ENCODE results near the gene PTHLH.
A peak's percentile ranks its signal among the peaks of the same experiment; 100 is the strongest.

The PTHLH gene

DNA sequence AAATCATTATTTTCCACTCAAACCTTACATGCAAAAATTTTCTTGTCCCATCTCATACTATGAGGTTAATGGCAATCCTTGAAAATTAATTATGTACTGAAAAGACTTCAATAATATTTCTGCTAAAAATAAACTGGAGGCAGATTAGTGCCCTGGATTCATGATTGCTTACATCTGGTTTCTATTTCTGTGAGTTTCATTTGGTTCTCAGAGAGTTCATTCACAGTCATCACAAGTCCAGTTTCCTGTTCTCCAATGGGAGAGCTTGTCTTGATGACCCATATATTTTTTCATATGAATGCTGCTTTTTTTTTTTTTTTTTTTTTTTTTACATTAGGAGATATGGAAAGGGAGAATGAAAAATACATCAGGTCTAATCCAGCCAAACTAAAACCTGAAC is 6.6 kb upstream of the PTHLH start:
- Histone ChIP-seq H3K4me1 (ENCODE audit: control insufficient read depth, insufficient read depth, low read length, poor library complexity, severe bottlenecking) (peaks cover 3% of the 10 kb centered on the region), H3K4me3 (ENCODE audit: insufficient read depth, low read depth, low read length, poor library complexity, severe bottlenecking) (no peak overlapping the region), H3K9me3 (ENCODE audit: control insufficient read depth, low read length) (no peaks in the 10 kb centered on the region), H3K27me3 (replicated peaks; ENCODE audit: control insufficient read depth, insufficient read depth, low read length, poor library complexity, severe bottlenecking) (peaks cover 26% of the 10 kb centered on the region), H3K27ac (ENCODE audit: insufficient read depth, low read length, poor library complexity, severe bottlenecking) (no peak overlapping the region), H3K36me3 (ENCODE audit: control insufficient read depth, insufficient read depth, low read length) (no peaks in the 10 kb centered on the region)
- DNase-seq, result no peak

DNA sequence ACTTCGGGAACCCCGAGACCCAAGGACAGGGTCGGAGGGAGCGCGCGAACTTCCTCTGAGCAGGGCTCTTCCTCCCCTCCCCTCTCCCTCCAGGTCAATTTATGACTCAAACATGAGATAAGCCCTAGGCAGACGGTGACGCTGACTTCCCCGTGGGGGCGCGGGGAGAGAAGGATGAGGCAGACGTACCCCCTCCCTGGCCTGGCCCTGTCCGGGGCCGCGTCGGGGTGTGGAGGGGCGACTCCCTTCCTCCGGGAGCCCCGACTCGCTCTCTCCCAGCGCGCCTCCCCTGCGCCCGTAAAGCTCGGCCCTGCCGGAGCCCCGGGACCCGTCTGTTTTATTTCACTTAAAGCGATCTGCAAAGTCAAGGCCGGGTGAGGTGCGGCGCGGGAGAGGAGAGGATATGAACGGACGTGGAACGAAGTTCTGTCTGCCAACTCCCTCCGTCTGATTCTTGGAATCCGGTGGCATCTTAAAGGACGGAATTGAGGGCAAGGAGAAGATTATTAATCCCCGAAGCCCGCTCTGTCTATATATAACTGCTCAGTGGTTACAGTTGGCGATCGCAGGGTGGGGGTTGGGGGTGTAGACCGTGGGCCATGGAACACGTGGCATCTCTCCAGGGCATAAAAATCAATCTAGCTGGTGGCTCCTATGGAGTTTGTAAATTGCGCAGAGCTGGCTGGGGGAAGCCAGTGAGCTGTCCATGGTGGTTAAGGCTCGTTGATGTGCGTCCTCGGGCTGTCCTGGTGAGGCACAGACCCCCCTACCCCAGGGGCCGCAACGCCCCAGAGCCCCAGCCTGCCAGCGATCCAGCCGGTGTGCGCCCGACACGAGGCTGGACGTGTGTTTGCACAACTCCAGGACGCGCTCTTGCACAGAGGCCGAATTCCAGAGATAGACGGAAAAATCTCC is 2.9 kb upstream of the PTHLH start:
- Histone ChIP-seq H3K9me3 (ENCODE audit: control insufficient read depth, low read length) (no peaks in the 10 kb centered on the region), H3K27ac (ENCODE audit: insufficient read depth, low read length, poor library complexity, severe bottlenecking) (no peak overlapping the region), H3K36me3 (ENCODE audit: control insufficient read depth, insufficient read depth, low read length) (no peaks in the 10 kb centered on the region), H3K4me3 (ENCODE audit: insufficient read depth, low read depth, low read length, poor library complexity, severe bottlenecking) (no peak overlapping the region), H3K27me3 (replicated peaks; ENCODE audit: control insufficient read depth, insufficient read depth, low read length, poor library complexity, severe bottlenecking) (peaks cover 34% of the 10 kb centered on the region), H3K4me1 (ENCODE audit: control insufficient read depth, insufficient read depth, low read length, poor library complexity, severe bottlenecking) (peaks cover 8% of the 10 kb centered on the region)
- no peak for DNase-seq

DNA sequence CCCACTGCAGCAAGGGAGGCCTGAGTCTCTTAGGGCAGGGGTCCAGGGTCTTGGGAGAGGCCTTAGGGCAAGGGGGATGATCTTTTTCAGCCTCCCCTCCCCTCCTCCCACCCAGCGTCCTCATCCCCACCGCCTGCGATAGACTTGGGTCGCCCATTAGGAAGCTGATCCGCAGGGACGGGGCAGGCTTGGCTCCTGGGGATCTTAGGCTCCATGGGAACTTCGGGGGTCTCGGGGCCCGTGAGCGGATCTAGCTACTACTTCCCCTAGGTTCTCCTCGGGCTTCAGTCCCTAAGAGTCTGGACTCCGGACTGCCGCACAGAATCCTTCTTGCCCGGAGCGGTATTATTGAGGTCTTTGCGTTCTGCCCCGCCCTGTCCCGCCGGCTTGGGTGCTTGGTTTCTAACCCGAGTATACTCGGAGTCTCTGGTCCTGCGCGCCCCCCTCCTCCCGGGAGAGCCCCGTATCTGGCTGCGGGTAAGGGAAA is 2.2 kb upstream of the PTHLH start:
- Histone ChIP-seq H3K27me3 (replicated peaks; ENCODE audit: control insufficient read depth, insufficient read depth, low read length, poor library complexity, severe bottlenecking) (peaks cover 38% of the 10 kb centered on the region), H3K4me3 (ENCODE audit: insufficient read depth, low read depth, low read length, poor library complexity, severe bottlenecking) (no peak overlapping the region), H3K4me1 (ENCODE audit: control insufficient read depth, insufficient read depth, low read length, poor library complexity, severe bottlenecking) (peaks cover 9% of the 10 kb centered on the region), H3K9me3 (ENCODE audit: control insufficient read depth, low read length) (no peaks in the 10 kb centered on the region), H3K27ac (ENCODE audit: insufficient read depth, low read length, poor library complexity, severe bottlenecking) (no peak overlapping the region), H3K36me3 (ENCODE audit: control insufficient read depth, insufficient read depth, low read length) (no peaks in the 10 kb centered on the region)
- DNase-seq, result no peak

DNA sequence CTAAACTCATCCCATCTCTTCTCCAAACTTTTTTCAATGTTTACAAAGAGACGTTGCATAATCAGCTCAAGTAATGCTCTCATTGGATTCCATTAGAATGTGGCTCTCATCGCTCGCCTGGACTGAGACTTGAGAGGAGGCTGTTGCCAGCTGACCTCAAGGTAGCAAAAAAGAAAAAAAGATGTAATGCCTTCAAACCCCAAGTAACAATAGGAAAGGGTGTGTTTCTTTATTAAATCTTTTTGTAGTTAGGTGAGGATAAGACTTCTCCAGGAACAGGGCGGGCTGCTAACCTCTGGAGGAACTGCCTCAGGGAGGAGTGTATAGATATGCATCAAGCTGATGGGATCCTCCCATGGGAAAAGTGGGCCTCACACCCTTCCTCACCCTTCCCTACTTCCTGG is 956 bp upstream of the PTHLH start:
- H3K27me3 ChIP-seq (replicated peaks; ENCODE audit: control insufficient read depth, insufficient read depth, low read length, poor library complexity, severe bottlenecking), result peaks cover 50% of the 10 kb centered on the region
- no peaks in the 10 kb centered on the region for H3K9me3 ChIP-seq (ENCODE audit: control insufficient read depth, low read length)
- DNase-seq, result no peak
- no peaks in the 10 kb centered on the region for H3K36me3 ChIP-seq (ENCODE audit: control insufficient read depth, insufficient read depth, low read length)
- no peak overlapping the region for H3K27ac ChIP-seq (ENCODE audit: insufficient read depth, low read length, poor library complexity, severe bottlenecking)
- peaks cover 17% of the 10 kb centered on the region for H3K4me1 ChIP-seq (ENCODE audit: control insufficient read depth, insufficient read depth, low read length, poor library complexity, severe bottlenecking)
- no peak overlapping the region for H3K4me3 ChIP-seq (ENCODE audit: insufficient read depth, low read depth, low read length, poor library complexity, severe bottlenecking)

DNA sequence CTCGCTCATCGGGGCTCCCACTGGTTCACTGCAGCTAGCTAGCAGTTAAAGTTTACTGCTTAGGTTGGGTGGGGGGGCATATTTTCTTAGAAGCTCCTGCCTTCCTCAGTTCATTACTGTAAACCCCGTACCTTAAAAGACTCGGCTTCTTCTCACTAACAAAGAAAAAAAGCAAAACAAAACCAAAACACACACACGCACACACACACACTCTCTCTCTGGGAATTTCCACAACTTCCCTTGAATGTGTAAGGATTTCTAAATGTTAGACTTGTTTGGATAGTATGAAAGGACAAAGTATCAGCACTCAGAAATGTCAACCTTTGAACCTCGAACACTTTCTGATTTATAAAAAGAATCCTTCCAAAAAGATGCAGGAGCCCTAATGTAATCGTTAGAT is 927 bp downstream of the PTHLH start:
- Histone ChIP-seq H3K4me1 (ENCODE audit: control insufficient read depth, insufficient read depth, low read length, poor library complexity, severe bottlenecking) (peaks cover 17% of the 10 kb centered on the region), H3K4me3 (ENCODE audit: insufficient read depth, low read depth, low read length, poor library complexity, severe bottlenecking) (no peak overlapping the region), H3K27ac (ENCODE audit: insufficient read depth, low read length, poor library complexity, severe bottlenecking) (no peak overlapping the region), H3K27me3 (replicated peaks; ENCODE audit: control insufficient read depth, insufficient read depth, low read length, poor library complexity, severe bottlenecking) (peaks cover 50% of the 10 kb centered on the region), H3K36me3 (ENCODE audit: control insufficient read depth, insufficient read depth, low read length) (no peaks in the 10 kb centered on the region), H3K9me3 (ENCODE audit: control insufficient read depth, low read length) (no peaks in the 10 kb centered on the region)
- no peak for DNase-seq

DNA sequence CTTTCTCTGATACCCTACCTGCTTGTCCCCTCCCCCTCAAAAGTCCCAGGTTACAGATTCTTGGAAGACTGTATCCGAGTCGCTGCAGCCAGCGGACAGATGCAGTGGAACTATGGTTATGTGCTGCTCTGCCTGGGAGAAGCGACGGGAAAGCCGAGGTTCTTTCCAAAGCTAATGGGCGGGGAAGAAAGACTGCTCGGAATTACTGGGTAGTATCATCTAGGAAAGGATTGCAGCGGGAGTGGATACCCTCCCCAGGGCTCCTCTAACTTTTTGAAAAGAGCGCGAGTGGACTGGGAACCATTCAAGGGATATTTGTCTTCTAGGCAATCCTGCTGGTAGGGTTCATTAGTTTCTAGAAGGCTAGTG is 1.4 kb downstream of the PTHLH start:
- no peak overlapping the region for H3K27ac ChIP-seq (ENCODE audit: insufficient read depth, low read length, poor library complexity, severe bottlenecking)
- no peaks in the 10 kb centered on the region for H3K36me3 ChIP-seq (ENCODE audit: control insufficient read depth, insufficient read depth, low read length)
- no peaks in the 10 kb centered on the region for H3K9me3 ChIP-seq (ENCODE audit: control insufficient read depth, low read length)
- DNase-seq, result no peak
- no peak overlapping the region for H3K4me3 ChIP-seq (ENCODE audit: insufficient read depth, low read depth, low read length, poor library complexity, severe bottlenecking)
- H3K4me1 ChIP-seq (ENCODE audit: control insufficient read depth, insufficient read depth, low read length, poor library complexity, severe bottlenecking), result peaks cover 17% of the 10 kb centered on the region
- peaks cover 50% of the 10 kb centered on the region for H3K27me3 ChIP-seq (replicated peaks; ENCODE audit: control insufficient read depth, insufficient read depth, low read length, poor library complexity, severe bottlenecking)

DNA sequence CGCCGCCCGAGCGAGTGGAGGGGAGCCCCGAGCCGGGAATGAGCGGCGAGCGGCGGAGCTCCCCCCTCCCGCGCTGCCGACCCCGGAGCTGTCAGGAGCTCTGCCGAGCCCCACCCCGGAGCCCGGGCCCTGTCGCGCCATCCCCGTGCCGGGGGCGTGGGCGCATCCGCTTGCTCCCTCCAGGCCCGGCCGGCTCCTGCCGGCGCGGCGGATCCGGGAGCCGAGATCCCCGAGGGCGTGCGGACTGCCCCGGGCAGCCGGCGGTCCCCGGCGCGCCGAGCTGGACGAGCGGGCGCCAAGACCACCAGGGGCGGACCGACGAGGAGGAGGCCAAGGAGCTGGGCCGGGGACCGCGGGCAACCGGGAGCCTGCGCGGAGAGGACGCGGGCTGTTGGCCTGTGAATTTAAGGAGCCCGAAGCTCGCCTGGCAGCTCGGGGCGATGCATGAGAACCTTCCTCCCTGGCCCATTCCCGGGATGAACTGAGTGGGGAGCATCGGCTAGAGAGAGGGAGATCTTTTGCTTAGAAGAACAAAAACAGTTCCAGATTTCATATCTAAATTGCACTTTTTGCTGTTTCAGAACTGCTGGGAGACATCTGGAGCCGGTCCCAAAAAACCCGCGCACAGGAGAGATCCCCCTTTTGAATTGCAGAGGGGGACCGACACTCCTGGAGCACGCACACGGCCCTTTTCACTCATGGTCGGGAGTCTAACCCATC is 2.0 kb downstream of the PTHLH start:
- Histone ChIP-seq H3K27me3 (replicated peaks; ENCODE audit: control insufficient read depth, insufficient read depth, low read length, poor library complexity, severe bottlenecking) (peaks cover 50% of the 10 kb centered on the region), H3K9me3 (ENCODE audit: control insufficient read depth, low read length) (no peaks in the 10 kb centered on the region), H3K36me3 (ENCODE audit: control insufficient read depth, insufficient read depth, low read length) (no peaks in the 10 kb centered on the region), H3K4me1 (ENCODE audit: control insufficient read depth, insufficient read depth, low read length, poor library complexity, severe bottlenecking) (peaks cover 17% of the 10 kb centered on the region), H3K27ac (ENCODE audit: insufficient read depth, low read length, poor library complexity, severe bottlenecking) (no peak overlapping the region), H3K4me3 (ENCODE audit: insufficient read depth, low read depth, low read length, poor library complexity, severe bottlenecking) (no peak overlapping the region)
- no peak for DNase-seq

DNA sequence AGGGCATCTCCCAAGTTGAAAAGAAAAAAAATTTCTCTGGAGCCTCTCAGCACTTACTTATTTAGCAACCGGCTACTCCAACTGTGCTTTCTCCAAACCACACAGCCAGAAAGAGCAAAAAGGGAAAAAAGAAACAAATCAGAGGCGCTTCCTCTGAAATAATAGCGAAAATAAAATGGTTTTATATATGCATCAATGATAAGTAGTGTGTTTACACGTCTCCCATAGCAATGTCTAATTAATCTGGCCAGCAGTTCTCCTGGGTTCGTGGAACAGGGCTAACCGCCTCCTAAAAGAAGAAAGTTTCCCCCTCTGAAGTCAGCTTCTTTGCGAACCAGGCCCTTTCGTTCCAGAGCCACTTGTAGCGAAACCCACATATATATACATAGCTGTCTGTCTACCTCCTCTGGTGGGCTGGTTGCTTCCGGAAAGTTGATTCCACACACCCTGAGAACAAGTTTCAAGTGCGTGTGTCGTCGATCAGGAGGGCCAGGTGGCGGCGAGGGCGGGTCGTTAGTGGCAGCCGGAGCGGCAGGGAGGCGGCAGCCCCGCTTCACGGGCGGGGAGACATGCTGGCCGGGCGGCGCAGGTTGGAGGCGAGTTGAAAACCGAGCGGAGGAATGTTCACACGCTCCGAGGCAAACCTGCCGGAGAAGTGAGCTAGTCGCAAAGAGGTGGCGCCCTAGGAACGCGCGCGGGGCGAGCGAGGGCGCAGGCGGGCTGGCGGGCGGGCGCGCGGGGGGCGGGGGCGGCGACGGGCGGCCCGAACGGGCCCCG is 2.7 kb downstream of the PTHLH start:
- Histone ChIP-seq H3K4me1 (ENCODE audit: control insufficient read depth, insufficient read depth, low read length, poor library complexity, severe bottlenecking) (peaks cover 14% of the 10 kb centered on the region), H3K27ac (ENCODE audit: insufficient read depth, low read length, poor library complexity, severe bottlenecking) (no peak overlapping the region), H3K27me3 (replicated peaks; ENCODE audit: control insufficient read depth, insufficient read depth, low read length, poor library complexity, severe bottlenecking) (peaks cover 50% of the 10 kb centered on the region)

DNA sequence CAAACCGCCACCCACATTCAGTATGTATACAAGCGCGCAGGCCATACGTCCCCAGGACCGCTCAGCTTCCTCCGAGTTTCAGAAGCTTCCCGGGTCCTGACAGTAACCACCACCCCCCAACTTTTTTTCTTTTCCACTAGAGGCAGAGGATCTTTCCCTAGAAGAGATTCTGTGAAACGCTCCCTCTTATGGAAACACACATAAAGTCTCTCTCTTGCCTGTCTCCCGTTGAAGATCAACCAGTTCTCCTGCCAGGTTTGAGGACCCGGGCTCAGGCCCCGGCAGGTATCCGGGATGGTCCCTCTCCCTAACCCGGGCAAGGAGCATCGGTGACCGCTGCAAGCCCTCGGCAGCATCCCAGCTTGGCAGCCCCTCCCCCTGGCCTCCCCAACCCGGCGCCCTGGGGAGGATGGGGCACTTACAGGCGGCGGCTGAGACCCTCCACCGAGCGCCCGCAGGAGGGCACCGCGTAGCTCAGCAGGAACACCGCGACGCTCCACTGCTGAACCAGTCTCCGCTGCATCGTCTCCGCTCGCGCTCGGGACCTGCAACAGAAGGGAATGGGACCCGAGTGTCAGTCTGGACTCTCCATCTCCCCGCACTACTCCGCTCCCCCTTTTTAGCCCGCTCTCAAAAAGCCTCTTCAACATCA is 3.4 kb downstream of the PTHLH start:
- Histone ChIP-seq H3K27me3 (replicated peaks; ENCODE audit: control insufficient read depth, insufficient read depth, low read length, poor library complexity, severe bottlenecking) (peaks cover 43% of the 10 kb centered on the region), H3K4me1 (ENCODE audit: control insufficient read depth, insufficient read depth, low read length, poor library complexity, severe bottlenecking) (peaks cover 14% of the 10 kb centered on the region), H3K4me3 (ENCODE audit: insufficient read depth, low read depth, low read length, poor library complexity, severe bottlenecking) (peak overlapping the region; percentile 44), H3K27ac (ENCODE audit: insufficient read depth, low read length, poor library complexity, severe bottlenecking) (no peak overlapping the region), H3K36me3 (ENCODE audit: control insufficient read depth, insufficient read depth, low read length) (no peaks in the 10 kb centered on the region), H3K9me3 (ENCODE audit: control insufficient read depth, low read length) (no peaks in the 10 kb centered on the region)
- DNase-seq, result no peak

More for the DNA sequence above, 2.7 kb downstream of the PTHLH start:
- Histone ChIP-seq H3K4me3 (ENCODE audit: insufficient read depth, low read depth, low read length, poor library complexity, severe bottlenecking) (peak overlapping the region; percentile 44), H3K36me3 (ENCODE audit: control insufficient read depth, insufficient read depth, low read length) (no peaks in the 10 kb centered on the region), H3K9me3 (ENCODE audit: control insufficient read depth, low read length) (no peaks in the 10 kb centered on the region)
- DNase-seq, result peak in 1 of 3 donors; percentile 5

Measured in effector memory CD4-positive, alpha-beta T cell (primary cell).